SK-N-SH (cell line): ENCODE measurements around the gene BABAM2. TPM values are rescaled to one million over a fixed set of nuclear protein-coding genes. Genes with fewer than 3 reads are reported as not detected.
"Not testable (repeated sequence)": the region's sequence is repeated elsewhere in the genome, so short reads cannot be mapped to it uniquely, and the experiment has no call there.

ENCODE experiments used
- CTCF ChIA-PET: fragments of 300-600, 350-600 bp; formaldehyde crosslinking; extraction: SDS; loops from one replicate; lab custom pipeline; 2021; lab: Yijun Ruan, JAX
- POLR2A ChIA-PET: fragments of 350-600 bp; sonication (Branson Sonifier 250); formaldehyde crosslinking; extraction: SDS; loops from one replicate; lab custom pipeline; 2020; ENCODE audit warnings: antibody characterized with exemption, inconsistent platforms; lab: Yijun Ruan, JAX
- DNase-seq: peaks from one replicate; pipeline ENCODE4 v3.0.0; 2012
- H2AFZ ChIP-seq: fragments of 200-600 bp; sonication (generic); 2 replicates; pipeline ENCODE4 v1.8.1; 2016; ENCODE audit warnings: antibody characterized with exemption, mild to moderate bottlenecking, low read depth
- H3F3A ChIP-seq: fragments of 200-600 bp; sonication (generic); replicated peaks from 2 replicates; pipeline ENCODE3; 2016; ENCODE audit warnings: antibody characterized with exemption, mild to moderate bottlenecking; ENCODE audit not compliant: insufficient read depth
- H3K27ac ChIP-seq, 2 experiments: fragments of 200-500 bp in 1 of 2; fragments of 200-600 bp in 1 of 2; sonication (Bioruptor generic) in 1 of 2; sonication (generic), shearing (Covaris generic) in 1 of 2; 2 replicates each; pipeline versions ENCODE4 v1.5.1 to v1.6.1; 2014 to 2016; ENCODE audit warnings: low read depth in 2 of 2, inconsistent platforms in 1 of 2, low read length in 1 of 2, mild to moderate bottlenecking in 1 of 2, mixed read lengths in 1 of 2
- H3K27me3 ChIP-seq: fragments of 200-600 bp; sonication (generic), shearing (Covaris generic); 2 replicates; pipeline ENCODE4 v1.6.1; 2016; ENCODE audit warnings: mixed run types; ENCODE audit not compliant: insufficient read depth
- H3K36me3 ChIP-seq, 2 experiments: fragments of 200-500 bp in 1 of 2; fragments of 200-600 bp in 1 of 2; sonication (Bioruptor generic) in 1 of 2; sonication (generic) in 1 of 2; replicated peaks in 1 of 2; 2 replicates each; pipeline versions ENCODE3 to v1.5.1; 2014 to 2016; ENCODE audit warnings: low read length in 1 of 2, mild to moderate bottlenecking in 1 of 2; ENCODE audit not compliant: insufficient read depth in 2 of 2, control insufficient read depth in 1 of 2
- H3K4me1 ChIP-seq, 2 experiments: fragments of 200-500 bp in 1 of 2; fragments of 200-600 bp in 1 of 2; sonication (Bioruptor generic) in 1 of 2; sonication (generic), shearing (Covaris generic) in 1 of 2; 2 replicates each; pipeline versions ENCODE4 v1.5.1 to v1.6.1; 2014 to 2016; ENCODE audit warnings: low read depth in 1 of 2, low read length in 1 of 2, mixed run types in 1 of 2; ENCODE audit not compliant: insufficient read depth in 2 of 2, control insufficient read depth in 1 of 2
- H3K4me2 ChIP-seq: fragments of 200-600 bp; sonication (generic), shearing (Covaris generic); 2 replicates; pipeline ENCODE4 v1.6.1; 2017; ENCODE audit warnings: mixed run types
- H3K4me3 ChIP-seq, 2 experiments: fragments of 200-500 bp in 1 of 2; fragments of 200-600 bp in 1 of 2; sonication (Bioruptor generic) in 1 of 2; sonication (generic), shearing (Covaris generic) in 1 of 2; 2 replicates each; pipeline versions ENCODE4 v1.5.1 to v1.8.1; 2014 to 2016; ENCODE audit warnings: low read depth in 2 of 2, inconsistent platforms in 1 of 2, low read length in 1 of 2, mild to moderate bottlenecking in 1 of 2, mixed read lengths in 1 of 2, moderate library complexity in 1 of 2
- H3K79me2 ChIP-seq: fragments of 200-600 bp; sonication (generic); 2 replicates; pipeline ENCODE4 v1.8.1; 2017; ENCODE audit warnings: mild to moderate bottlenecking; ENCODE audit not compliant: insufficient read depth
- H3K9ac ChIP-seq: fragments of 200-600 bp; sonication (generic); 2 replicates; pipeline ENCODE4 v1.6.1; 2017; ENCODE audit warnings: mixed run types
- H3K9me2 ChIP-seq: fragments of 200-600 bp; sonication (generic); 2 replicates; pipeline ENCODE4 v1.6.1; 2017; ENCODE audit warnings: mixed run types
- H3K9me3 ChIP-seq: fragments of 200-600 bp; sonication (generic); 2 replicates; pipeline ENCODE4 v1.6.1; 2017; ENCODE audit warnings: mixed run types, mild to moderate bottlenecking, moderate library complexity
- H4K20me1 ChIP-seq: fragments of 200-600 bp; sonication (generic); 2 replicates; pipeline ENCODE4 v1.6.1; 2017; ENCODE audit warnings: mild to moderate bottlenecking, mixed run types; ENCODE audit not compliant: insufficient read depth
- CHD2 ChIP-seq: fragments of 150-350 bp; IDR thresholded peaks from 2 replicates; pipeline ENCODE4 v1.6.1; 2018; ENCODE audit warnings: low read length; ENCODE audit not compliant: partially characterized antibody
- EP300 ChIP-seq, 2 experiments: IDR thresholded peaks; 2 replicates each; pipeline versions ENCODE4 v1.4.0 to v1.6.1; 2012; ENCODE audit warnings: borderline replicate concordance in 1 of 2, low read depth in 1 of 2, low read length in 1 of 2
- FOSL2 ChIP-seq: IDR thresholded peaks from 2 replicates; pipeline ENCODE4 v1.4.0; 2012; ENCODE audit warnings: low read depth, mild to moderate bottlenecking, moderate library complexity, borderline replicate concordance
- FOXM1 ChIP-seq: IDR thresholded peaks from 2 replicates; pipeline ENCODE4 v1.4.0; 2012; ENCODE audit warnings: low read depth, mild to moderate bottlenecking
- GABPA ChIP-seq: IDR thresholded peaks from 2 replicates; pipeline ENCODE4 v1.4.0; 2012; ENCODE audit warnings: low read depth, mild to moderate bottlenecking
- GATA2 ChIP-seq: sonication (generic); formaldehyde crosslinking; IDR thresholded peaks from 2 replicates; pipeline ENCODE4 v1.5.0; 2020; ENCODE audit warnings: mild to moderate bottlenecking, missing genetic modification reagents
- IRF3 ChIP-seq: fragments of 150-350 bp; IDR thresholded peaks from 2 replicates; pipeline ENCODE4 v1.6.1; 2016; ENCODE audit warnings: mild to moderate bottlenecking, low read depth, low read length
- MXI1 ChIP-seq: IDR thresholded peaks from 2 replicates; pipeline ENCODE4 v1.6.1; 2012; ENCODE audit warnings: mild to moderate bottlenecking, low read depth, low read length, improper control_type of control experiment
- POLR2AphosphoS5 ChIP-seq: IDR thresholded peaks from 2 replicates; pipeline ENCODE4 v1.6.1; 2012; ENCODE audit warnings: low read depth, low read length
- RAD21 ChIP-seq: IDR thresholded peaks from 2 replicates; pipeline ENCODE4 v1.6.1; 2012; ENCODE audit warnings: mild to moderate bottlenecking, low read length
- RXRA ChIP-seq: IDR thresholded peaks from 2 replicates; pipeline ENCODE4 v1.4.0; 2012; ENCODE audit warnings: low read depth, mild to moderate bottlenecking, borderline replicate concordance
- SMC3 ChIP-seq: IDR thresholded peaks from 2 replicates; pipeline ENCODE4 v1.6.1; 2012; ENCODE audit warnings: low read depth, low read length, improper control_type of control experiment
- YY1 ChIP-seq: IDR thresholded peaks from 2 replicates; pipeline ENCODE4 v1.4.0; 2012; ENCODE audit warnings: low read depth, mild to moderate bottlenecking
- WGBS: methylation state at CpG from one replicate; pipeline ENCODE4 v1.1.6; 2017; ENCODE audit warnings: low lambda C conversion rate; 5-methylcytosine and 5-hydroxymethylcytosine counted together
- polyA plus RNA-seq, 3 experiments: library from polyadenylated mRNA; depleted of rRNA; stranded (reverse); fragments of >200 nt; gene quantifications; 2 replicates each; pipeline ENCODE4 v1.2.3, GENCODE V29; 2012

BABAM2 gene
- polyA plus RNA-seq, 1 of the 3 experiments (the other 2 are of a cell fraction) = 34.0 TPM

- TF ChIP-seq IRF3 (no peak), RXRA (no peak), GABPA (no peak), CHD2 (no peak), RAD21 (no peak)
These were observed 213.1 kb downstream of the BABAM2 start (continued) for GRCh38 chr2:28103611-28104010.

- H3K79me2 ChIP-seq = no peaks in the 10 kb centered on the region
- H3K4me2 ChIP-seq = no peak overlapping the region
- H3K27me3 ChIP-seq = no peaks in the 10 kb centered on the region
- H3F3A ChIP-seq = peaks cover 4% of the 10 kb centered on the region
- no peak for DNase-seq
- no peak overlapping the region for H2AFZ ChIP-seq
- WGBS = 94% methylated on average over 2 of the region's 2 CpGs
- POLR2A ChIA-PET = no interaction called here
- H3K27ac ChIP-seq = no peak overlapping the region
- TF ChIP-seq EP300 (IDR thresholded peaks at IDR 0.05; ENCODE audit: borderline replicate concordance in 1 of 2, low read depth in 1 of 2, low read length in 1 of 2) (no peak), POLR2AphosphoS5 (no peak), SMC3 (no peak), IRF3 (no peak), GATA2 (CRISPR knock-in tag) (no peak), RAD21 (no peak), FOXM1 (no peak), GABPA (no peak), YY1 (no peak), MXI1 (no peak), FOSL2 (no peak)
- no peaks in the 10 kb centered on the region for H4K20me1 ChIP-seq
- H3K9me3 ChIP-seq = no peaks in the 10 kb centered on the region
- no peak overlapping the region for H3K4me3 ChIP-seq
- no peaks in the 10 kb centered on the region for H3K9me2 ChIP-seq
- no peak overlapping the region for H3K9ac ChIP-seq
- CTCF ChIA-PET = no interaction called here
- no peaks in the 10 kb centered on the region for H3K4me1 ChIP-seq
- no peaks in the 10 kb centered on the region for H3K36me3 ChIP-seq
These were observed 217.6 kb downstream of the BABAM2 start for GRCh38 chr2:28108143-28108542.

GRCh38 chr2:28113771-28114170 lies 223.2 kb downstream of the BABAM2 start:
- H3K9me2 ChIP-seq, H4K20me1 ChIP-seq, H2AFZ ChIP-seq, CTCF ChIA-PET, H3K9ac ChIP-seq, H3K4me1 ChIP-seq, POLR2A ChIA-PET, H3K79me2 ChIP-seq, H3F3A ChIP-seq, H3K27ac ChIP-seq, DNase-seq, H3K4me2 ChIP-seq, H3K27me3 ChIP-seq, H3K4me3 ChIP-seq, H3K9me3 ChIP-seq, H3K36me3 ChIP-seq: not testable (repeated sequence)
